Regular cardiac myocyte (primary cell): ENCODE measurements around the gene MYBL2. TPM values are rescaled to one million over a fixed set of nuclear protein-coding genes. Genes with fewer than 3 reads are reported as not detected.

ENCODE experiments used
- total RNA-seq: library from RNA; depleted of rRNA; stranded (reverse); fragments of >200 nt; gene quantifications from 2 replicates; pipeline ENCODE4 v1.2.3, GENCODE V29; 2014

The MYBL2 gene
- 0.56 and 20.1 TPM in 2 replicates for total RNA-seq

DNA sequence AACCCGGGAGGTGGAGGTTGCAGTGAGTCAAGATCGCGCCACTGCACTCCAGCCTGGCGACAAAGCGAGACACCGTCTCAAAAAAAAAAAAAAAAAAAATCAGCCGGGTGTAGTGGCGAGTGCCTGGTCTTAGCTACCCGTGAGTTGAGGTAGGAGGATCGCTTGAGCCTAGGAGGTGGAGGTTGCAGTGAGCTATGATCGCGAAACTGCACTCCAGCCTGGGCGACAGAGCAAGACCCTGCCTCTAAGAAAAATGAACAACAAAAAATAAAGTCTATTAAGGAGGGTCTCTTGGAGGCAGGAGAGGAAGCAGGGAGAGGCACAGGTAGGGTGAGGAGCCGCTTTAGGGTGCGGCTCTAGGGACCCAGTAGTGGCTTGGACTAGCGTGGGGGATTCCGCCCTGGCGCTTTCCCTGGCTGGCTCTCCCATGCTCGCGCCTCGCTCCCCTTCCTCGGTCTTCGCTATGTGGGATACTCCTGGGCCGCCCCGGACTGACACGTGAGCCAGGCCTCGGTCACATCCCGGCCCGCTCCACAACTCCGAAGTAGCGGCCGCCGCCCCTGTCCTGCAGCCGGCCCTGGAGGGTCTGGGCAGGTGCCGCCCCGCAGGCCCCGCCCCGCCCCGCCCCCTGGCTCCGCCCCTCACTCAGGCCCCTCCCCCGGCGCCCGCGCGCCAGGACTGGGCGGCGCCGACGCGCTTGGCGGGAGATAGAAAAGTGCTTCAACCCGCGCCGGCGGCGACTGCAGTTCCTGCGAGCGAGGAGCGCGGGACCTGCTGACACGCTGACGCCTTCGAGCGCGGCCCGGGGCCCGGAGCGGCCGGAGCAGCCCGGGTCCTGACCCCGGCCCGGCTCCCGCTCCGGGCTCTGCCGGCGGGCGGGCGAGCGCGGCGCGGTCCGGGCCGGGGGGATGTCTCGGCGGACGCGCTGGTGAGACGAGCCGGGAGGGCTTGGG, at the start of gene MYBL2:
TSS of gene MYBL2 (plus strand) at position 739 of the 953 bp plus-strand sequence. CDS start at position 909, 170 bp downstream.

GRCh38 chr20:43726811-43727338, 60.0 kb downstream of the MYBL2 start, which contains the start of gene GTSF1L:
TSS of gene GTSF1L (minus strand) at chr20:43727002. CDS start at chr20:43726694, 308 bp downstream.

Other genes with a start within 250 kb of the MYBL2 start
- gene SRSF6, start 209.2 kb upstream of the MYBL2 start, total RNA-seq = 22.8 and 96.2 TPM in 2 replicates
- gene L3MBTL1, start 159.4 kb upstream of the MYBL2 start, total RNA-seq = 2.3 and 10.4 TPM in 2 replicates
- 0.28 TPM in 1 of 2 replicates, not detected in the other for gene SGK2, start 108.1 kb upstream of the MYBL2 start, total RNA-seq
- gene IFT52, start 76.2 kb upstream of the MYBL2 start, total RNA-seq = 32.6 and 36.9 TPM in 2 replicates
- gene GTSF1L, start 59.9 kb downstream of the MYBL2 start, total RNA-seq = not detected in 2 replicates
- gene TOX2, start 247.7 kb downstream of the MYBL2 start, total RNA-seq = 1.4 and 2.1 TPM in 2 replicates